Activated CD8-positive, alpha-beta memory T cell treated with anti-CD3 and anti-CD28 coated beads for 4 hours (primary cell): ENCODE results near the gene RSU1.

Experiments
- DNase-seq, 2 donors: peaks; one replicate each; pipeline ENCODE4 v3.0.0-alpha.2; 2020; ENCODE audit warnings: low read depth in 2 of 2

The RSU1 gene

DNA sequence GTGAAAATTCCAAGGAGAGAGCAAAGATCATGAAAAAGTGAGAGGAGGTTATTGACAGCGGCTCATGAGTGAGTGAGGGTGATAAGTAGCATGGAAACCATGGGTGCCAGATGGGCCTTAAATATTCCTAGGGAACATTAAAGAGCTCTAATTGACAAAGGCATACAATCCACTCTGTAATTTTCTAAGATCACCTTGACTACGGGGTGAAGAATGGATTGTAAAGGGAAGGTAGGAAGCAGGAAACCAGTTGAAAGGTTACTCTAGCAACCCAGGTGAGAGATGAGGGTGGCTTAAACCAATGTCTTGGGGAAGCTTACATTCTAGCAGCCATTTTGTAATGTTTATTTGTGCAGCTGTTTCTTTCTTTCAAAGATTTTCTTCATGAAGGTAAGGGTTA is 75.7 kb downstream of the RSU1 start:
- DNase-seq, result no peak

DNA sequence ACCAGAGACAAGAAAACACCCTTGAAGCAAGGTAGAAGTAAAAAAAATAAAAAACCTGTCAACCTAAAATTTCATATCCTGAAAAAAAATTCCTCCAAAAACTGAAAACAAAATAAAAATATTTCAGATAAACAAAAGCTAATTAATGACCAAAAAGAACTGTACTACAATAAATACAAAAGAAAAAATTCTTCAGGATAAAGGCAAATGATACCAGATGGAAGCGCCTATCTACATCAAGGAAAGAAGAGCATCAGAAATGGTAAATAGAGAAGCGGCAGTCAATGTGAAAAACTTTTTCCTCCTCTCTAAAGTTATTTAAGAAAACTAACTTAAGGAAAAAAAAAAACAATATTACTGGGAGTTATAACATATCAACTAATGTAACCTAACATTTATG is 79.8 kb downstream of the RSU1 start:
- DNase-seq, result no peak

DNA sequence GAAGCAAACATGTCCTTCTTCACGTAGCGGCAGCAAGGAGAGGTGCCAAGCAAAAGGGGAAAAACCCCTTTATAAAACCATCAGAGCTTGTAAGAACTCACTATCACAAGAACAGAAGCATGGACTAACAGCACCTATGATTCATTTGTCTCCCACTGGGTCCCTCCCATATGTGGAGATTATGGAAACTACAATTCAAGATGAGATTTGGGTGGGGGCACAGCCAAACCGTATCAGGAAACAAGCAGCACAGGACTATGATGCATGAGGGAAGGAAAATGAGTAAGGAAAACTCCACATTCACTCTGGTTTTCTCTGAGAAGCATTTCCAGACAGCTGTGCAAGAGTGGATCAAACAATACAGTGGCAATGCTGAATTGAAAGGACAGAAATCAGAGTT is 81.6 kb downstream of the RSU1 start:
- no peak for DNase-seq

DNA sequence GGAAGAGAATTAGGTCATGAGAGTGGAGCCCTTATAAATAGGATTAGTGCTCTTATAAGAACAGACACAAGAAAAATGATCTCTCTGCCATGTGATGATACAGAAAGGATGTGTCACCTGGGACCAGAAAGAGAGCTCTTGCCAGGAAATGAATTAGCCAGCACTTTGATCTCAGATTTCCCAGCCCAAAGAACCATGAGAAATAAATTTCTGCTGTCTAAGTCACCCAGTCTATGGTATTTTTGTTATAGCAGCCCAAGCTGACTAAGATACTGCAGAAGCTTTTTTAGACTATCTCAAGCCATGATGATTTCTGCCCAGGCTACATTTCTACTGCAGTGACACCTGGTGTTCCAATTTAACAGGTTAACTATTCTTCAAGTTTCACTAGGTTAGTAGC is 84.8 kb downstream of the RSU1 start:
- no peak for DNase-seq

DNA sequence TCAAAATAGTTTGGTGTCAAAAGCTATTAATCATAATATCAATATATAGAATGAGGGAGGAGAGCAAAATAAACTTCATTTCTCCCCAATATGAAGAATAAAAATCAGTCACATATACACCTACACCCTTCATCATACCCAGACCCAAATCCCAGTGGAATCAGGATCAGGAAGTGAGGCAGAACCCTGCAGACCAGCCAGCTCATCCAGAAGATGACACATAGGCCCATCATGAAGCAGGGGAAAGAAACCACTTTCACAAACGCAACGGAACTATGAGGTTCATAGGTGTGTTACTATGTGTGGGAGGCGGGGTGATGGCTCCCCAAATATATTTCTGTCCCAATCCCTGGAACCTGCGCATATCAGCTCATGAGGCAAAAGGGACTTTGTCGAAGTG is 89.0 kb downstream of the RSU1 start:
- DNase-seq, result no peak

DNA sequence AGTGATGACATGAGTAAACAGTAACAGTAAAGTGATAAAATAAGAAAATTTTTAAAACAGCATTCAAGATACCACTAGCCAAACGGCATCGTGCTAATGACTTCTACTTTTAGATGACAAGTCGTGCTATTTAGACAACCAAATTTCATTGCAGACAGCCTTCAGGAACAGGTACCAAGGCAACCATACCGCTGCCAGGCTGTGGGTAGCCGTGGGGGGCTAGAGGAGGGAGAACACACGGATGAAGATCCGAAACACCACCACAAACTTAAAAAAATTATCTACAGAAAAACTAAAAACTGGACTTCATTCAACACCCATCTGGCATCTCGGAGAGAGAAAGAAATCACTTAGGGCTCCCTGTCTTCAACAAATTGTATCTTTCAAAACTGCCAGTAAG is 89.6 kb downstream of the RSU1 start:
- no peak for DNase-seq

DNA sequence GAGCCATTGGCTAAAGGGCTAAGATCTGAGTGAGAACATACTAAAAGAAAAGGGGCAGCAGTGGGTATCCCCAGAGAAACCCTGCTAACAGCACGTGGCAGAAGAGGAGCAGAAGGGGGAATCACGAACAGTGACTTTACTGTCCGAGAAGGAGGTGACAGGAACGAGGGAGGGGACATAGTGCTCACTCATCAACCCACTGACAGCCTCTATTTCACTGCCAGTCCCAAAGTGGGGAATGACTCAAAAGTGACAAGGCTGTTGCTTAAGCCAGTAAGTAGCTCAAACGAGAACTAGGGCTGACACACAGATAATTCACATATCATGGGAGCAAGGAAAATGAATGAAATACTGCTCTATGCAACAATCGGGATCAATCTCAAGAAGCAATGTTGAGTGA is 92.7 kb downstream of the RSU1 start:
- no peak for DNase-seq

DNA sequence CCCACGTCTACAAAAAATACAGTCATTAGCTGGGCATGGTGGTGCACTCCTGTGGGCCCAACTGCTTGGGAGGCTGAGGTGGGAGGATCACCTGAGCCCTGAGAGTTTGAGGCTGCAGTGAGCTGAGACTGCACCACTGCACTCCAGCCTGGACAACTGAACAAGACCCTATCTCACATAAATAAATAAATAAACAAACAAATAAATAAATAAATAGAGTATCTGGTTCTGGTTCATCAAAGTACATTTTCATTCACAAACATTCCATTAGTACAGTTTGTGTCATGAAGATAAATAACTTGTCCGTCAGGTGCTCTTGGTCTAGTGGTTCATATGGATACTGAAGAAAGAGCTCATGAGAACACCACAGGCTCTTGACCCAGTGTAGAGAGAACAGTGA is 96.4 kb downstream of the RSU1 start:
- no peak for DNase-seq

DNA sequence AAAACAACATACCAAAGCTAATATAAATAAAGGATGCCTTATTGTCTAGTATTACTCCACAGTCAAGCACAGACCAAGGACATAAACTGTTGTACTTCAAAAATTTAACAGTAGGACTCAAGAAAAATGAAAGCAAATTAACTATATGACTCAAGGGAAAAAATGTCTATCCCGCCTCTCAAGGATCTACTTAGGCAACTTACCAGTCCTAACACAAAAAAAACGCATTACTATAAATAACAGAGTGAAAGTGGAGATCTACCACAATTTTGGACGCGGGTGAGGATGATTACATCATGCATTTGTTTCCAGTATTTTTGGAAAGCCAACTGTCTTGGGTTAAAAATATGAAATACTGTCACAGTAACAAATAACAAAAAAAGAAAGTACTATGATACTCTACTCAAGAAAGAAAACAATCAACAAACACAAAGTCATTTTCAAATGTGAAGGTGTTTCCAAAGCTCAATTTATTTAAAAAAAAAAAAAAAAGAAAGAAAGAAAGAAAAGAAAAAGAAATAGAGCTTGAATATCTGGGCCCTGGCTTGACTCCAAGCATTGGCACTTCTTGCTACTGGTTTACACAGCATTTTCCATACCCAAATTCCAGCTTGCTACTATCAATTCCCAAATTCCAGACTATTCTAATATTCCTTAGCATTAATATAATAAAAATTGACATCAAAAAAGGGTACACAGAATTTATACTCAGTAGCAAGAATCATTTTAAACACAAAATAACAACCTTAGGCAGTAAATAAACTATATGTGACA is 99.4 kb downstream of the RSU1 start:
- DNase-seq, result no peak

DNA sequence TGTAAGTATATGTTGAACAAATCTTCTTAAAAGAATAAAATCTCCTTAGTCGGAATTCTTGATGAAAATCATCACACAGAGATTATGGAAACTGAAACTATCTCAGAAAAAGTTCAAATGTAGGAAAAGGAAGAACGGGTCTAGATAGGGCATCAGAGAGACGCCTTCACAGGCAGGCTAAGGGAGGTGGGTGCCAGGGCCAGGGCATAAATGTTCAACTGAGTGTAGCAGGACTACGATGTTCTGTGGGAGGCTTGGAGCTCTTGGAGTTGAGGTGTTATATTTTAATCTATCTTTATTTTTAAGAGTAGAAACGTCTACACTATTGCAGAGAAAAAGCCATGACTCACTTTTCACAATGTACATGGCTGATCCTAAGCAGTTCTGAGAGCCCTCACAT is 101.2 kb downstream of the RSU1 start:
- no peak for DNase-seq

DNA sequence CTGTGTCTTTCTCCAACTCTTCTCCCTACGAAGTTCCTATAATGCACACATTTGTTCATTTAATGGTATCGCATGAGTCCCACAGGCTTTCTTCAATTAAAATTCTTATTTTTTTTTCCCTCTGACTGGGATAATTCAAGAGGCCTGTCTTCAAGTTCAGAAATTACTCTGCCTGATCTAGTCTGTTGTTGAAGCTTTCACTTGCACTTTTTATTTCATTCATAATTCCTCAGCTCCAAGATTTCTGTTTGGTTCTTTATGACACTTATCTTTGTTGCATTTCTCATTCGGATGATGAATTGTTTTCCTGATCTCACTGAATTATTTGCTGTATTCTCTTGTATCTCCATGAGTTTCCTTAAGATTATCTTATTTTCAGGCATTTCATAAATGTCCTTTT is 103.9 kb downstream of the RSU1 start:
- no peak for DNase-seq

DNA sequence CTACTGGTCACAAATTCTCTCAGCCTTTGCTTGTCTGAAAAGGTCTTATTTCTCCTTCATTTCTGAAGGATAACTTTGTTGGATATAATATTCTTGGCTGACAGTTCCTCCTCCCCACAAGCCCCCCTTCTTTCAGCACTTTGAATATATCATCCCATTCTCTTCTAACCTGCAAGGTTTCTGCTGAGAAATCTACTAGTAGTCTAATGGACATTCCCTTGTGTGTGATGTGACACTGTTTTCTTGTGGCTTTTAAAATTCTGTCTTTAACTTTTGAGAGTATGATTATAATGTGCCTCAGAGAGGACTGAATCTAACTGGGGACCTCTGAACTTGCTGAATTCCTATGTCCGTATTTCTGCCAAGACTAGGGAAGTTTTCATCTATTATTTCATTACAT is 104.3 kb downstream of the RSU1 start:
- DNase-seq, result no peak

DNA sequence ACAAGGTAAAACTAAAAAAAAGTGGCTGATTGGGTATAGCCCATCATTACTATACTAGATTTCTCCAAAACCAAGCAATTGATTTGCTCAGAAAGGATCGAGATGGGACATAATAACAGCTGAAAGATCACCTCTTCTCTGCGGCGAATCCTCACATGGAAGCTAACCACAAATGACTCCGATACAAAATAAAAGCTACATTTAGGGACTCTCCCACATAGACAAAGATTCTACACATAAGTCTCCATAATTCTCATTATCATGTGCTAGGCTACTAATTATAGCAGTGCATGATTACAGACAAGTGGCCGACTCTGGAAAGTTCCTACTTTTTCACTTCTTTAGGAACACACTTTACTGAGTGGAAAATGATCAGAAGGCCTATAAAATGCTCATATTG is 116.9 kb downstream of the RSU1 start:
- DNase-seq, result no peak

DNA sequence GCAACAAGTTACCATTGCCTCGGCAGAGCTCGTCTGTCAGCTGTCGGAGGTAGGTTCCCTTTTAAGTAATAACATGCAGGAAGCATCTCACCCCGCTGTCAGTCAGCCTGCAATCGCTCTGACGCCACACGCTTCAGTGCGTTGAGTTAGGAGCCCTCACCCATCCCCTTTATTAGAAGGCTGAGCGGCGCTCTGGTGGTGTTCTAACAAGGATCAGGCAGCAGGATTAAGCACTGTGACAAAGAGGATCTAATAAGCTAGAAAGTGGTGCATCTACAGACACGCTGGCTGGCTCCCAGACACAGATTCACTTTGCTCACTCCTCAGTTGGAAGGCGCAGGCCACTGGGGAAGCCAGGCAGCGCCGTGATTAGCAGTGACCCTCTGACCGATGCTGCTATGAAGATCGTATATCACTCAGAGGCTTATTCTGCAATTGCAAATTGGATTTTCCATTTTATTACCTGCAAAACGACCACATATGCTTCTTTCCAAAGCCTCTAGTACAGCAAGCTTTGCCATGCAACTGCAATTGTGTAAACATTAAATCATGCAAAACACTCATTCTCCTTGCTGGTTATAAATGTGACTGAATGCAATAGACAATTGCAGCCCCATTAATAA is 117.7 kb downstream of the RSU1 start:
- no peak for DNase-seq

DNA sequence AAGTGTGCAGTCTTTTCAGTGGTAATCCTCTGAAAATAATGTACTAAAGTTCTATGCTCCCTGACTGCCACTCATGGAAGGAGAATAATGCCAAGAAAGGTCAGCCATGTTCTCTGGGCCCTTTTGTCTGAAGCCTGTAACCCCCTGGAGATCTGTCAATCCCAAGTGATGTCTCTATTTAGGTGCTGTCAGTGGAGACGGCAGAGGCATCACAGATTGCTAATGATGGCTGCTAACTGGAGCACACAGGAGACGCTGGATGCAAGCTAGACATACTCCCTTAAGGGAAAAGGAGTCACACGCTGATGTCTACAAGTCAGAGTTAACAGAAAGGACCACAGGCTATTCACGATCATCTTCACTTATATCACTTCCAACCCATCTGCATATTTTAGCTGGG is 118.8 kb downstream of the RSU1 start:
- no peak for DNase-seq

DNA sequence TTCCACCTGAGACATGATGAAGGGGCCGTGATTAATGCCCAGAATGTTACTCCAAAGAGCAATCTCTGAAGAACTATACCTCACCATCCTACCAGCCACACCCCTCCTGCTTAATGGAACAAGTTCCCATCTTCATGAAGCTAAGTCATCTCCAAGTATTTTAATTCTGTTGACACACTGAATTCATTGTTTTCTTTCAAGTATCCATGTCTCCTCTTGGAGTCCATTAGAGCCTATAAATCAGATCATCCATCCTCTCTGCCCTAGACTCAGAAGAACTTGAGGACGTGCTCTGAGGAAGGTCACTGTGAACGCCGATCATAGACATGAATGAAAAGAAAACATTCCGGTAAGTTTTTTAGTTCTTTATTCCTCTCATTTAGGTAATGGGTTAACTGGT is 126.8 kb downstream of the RSU1 start:
- no peak for DNase-seq

DNA sequence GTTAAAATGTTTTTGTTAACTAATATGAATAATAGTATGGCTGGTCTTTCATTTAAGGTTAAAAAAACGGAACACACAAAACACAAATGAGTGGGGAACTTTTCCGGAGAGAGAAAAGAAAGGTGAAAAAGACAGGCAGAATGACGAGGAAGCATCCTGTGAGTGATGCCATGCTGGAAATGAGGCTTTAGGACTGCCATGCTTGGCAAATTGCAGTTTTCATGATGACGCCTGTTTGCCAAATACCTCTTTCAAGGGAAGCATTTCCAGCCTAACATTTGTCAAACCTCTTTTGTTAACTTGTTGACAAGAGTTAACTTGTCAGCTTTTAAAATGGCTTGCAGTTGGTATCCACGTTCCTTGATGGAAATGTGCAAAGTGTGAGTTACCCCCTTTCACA is 127.5 kb downstream of the RSU1 start:
- DNase-seq, result no peak

DNA sequence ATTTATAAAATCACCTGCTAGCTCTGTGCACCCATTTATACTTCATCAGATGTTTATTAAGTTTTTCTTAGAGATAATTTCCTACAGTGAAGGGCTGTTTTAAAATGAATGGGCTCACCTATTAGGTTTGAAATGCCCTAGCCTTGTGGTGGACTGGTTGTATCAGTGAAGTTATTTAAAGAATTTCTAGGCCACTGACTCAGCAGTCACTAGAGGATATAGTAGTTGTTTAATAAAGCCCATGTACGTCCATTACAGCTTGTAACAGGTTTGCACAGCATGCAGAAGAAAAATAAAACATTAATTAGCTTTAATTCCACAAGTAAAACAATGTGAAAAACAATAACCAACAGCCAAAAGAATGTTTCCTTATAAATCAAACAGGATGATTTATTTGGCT is 128.0 kb downstream of the RSU1 start:
- no peak for DNase-seq

DNA sequence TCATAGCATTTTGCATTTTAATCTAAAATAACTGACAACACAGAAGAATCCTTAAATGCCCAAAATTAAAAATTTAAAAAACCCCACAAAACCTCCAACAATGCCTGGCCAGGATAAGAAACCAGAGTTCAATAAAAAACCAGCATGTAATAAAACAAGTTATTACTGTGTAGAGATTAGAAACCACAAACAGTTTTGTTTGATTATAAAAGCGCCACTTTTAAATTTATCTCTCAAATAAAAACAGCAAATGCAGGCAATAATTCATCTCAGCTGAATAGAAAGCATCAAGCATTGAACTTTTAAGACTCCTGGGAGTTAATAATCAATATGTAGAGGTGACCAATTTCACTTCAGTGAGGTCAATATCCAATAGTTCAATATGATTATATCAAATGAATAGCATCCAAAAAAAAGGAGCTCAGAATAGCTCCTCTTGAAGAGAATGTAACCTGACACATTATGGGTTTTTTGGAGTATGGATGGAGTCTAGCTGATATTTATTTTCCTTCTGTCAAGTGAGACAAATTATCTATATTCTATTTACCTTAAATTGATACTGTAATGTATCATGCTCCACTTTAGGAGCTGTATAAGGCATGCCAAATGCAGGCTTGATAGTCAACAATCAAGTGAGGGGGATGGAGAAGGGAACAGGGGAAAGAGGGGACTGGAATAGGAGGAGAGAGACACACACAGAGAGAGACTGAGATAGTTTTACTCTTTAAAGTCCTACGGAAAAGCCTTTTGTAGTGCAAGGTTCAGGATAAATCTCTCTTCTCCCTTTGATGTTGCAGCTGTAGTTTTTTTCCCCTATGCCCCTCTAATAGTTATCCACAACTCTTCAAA is 130.9 kb downstream of the RSU1 start:
- no peak for DNase-seq

DNA sequence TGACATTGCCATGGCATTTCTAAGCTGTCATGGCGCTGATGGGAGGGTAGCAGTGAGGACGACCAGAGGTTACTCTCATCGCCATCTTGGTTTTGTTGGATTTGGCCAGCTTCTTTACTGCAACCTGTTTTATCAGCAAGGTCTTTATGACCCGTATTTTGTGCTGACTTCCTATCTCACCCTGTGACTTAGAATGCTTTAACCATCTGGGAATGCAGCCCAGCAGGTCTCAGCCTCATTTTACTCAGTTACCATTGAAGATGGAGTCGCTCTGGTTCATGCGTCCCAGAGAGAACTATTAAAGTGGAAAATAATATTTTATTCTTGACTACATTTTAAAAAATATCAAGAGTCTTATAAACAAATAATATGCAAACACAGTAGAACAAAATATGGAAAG is 131.7 kb downstream of the RSU1 start:
- no peak for DNase-seq

DNA sequence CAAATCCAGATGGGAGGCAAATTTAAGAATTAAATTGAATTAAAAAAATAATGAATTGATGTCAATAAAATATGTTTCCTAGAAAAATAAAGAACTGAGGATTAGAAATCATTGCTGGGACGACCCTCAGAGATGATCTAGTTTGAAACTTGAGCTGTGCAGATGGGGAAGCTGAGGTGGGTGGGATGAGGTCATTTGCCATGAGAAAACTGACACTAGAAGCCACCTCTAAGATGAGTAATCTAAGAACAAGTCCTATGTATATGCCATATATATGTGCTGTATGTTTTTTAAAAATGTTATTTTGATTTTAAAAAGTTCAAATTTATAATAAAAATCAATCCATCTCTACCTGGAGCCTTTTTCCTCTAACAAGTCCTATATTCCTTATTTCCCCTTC is 135.7 kb downstream of the RSU1 start:
- no peak for DNase-seq

DNA sequence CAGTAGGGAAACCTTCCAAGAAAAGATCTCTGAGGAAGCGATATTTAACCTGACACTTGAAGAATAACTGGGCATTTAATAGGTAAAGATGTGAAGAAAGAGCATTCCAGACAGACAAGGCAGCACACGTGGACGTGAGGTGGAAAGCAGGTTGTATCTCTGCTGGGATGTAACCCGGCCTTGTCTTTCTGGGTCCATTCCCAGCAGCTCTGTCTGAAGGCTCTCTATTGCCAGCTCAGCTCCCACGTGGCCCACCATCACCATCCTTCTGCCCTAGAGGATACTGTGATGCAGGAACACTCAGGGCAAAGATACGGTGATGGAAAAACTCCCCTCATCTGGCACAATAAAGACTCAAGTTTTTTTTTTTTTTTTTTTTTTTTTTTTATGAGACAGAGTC is 137.7 kb downstream of the RSU1 start:
- DNase-seq, result no peak

DNA sequence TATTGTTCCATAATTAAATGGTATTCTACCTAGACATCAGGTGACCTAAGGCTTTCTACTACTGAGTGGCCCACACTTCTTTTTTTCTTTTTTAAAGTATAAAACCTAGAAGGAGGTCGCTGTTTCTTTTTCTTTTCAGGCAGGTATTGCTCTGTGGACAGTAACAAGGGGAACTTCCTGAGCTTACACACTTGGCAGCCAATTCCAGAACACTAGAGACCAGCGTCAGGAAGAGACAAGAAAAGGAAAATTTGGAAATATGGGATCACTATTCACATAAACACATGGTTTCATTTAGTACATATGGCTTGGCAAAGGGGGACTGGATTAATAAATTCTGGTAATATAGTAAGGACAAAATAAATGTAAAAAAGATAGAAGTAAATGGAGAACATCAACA is 141.9 kb downstream of the RSU1 start:
- DNase-seq, result no peak
